Smooth muscle cell (in vitro differentiated cells): ENCODE data around the gene MPZL1. TPM values are rescaled to one million over a fixed set of nuclear protein-coding genes. Genes with fewer than 3 reads are reported as not detected.
A peak's percentile ranks its signal among the peaks of the same experiment; 100 is the strongest.

ENCODE experiments used
- DNase-seq: peaks from one replicate; lab custom pipeline; 2025; ENCODE audit not compliant: unreplicated experiment; lab: John Stamatoyannopoulos, UW
- H2AFZ ChIP-seq: fragments of 200-600 bp; sonication (generic); 2 replicates; pipeline ENCODE4 v1.6.0; 2016; ENCODE audit warnings: antibody characterized with exemption, low read depth, mild to moderate bottlenecking
- H3F3A ChIP-seq: fragments of 200-600 bp; sonication (generic); 2 replicates; pipeline ENCODE4 v1.6.0; 2017; ENCODE audit warnings: antibody characterized with exemption, low read depth
- H3K27ac ChIP-seq: fragments of 200-600 bp; sonication (generic); 2 replicates; pipeline ENCODE4 v1.5.1; 2016; ENCODE audit warnings: low read depth, mild to moderate bottlenecking
- H3K27me3 ChIP-seq: fragments of 200-600 bp; sonication (generic); 2 replicates; pipeline ENCODE4 v1.6.1; 2016; ENCODE audit warnings: low read depth, mild to moderate bottlenecking
- H3K36me3 ChIP-seq: fragments of 200-600 bp; sonication (generic); 2 replicates; pipeline ENCODE4 v1.5.1; 2016; ENCODE audit warnings: low read depth
- H3K4me1 ChIP-seq: fragments of 200-600 bp; sonication (generic); 2 replicates; pipeline ENCODE4 v1.5.1; 2016; ENCODE audit warnings: low read depth
- H3K4me2 ChIP-seq: fragments of 200-600 bp; sonication (generic); 2 replicates; pipeline ENCODE4 v1.6.0; 2016; ENCODE audit warnings: mild to moderate bottlenecking
- H3K4me3 ChIP-seq: fragments of 200-600 bp; sonication (generic); 2 replicates; pipeline ENCODE4 v1.5.1; 2016; ENCODE audit warnings: mild to moderate bottlenecking
- H3K79me2 ChIP-seq: fragments of 200-600 bp; sonication (generic); 2 replicates; pipeline ENCODE4 v1.6.0; 2016; ENCODE audit warnings: low read depth, mild to moderate bottlenecking
- H3K9ac ChIP-seq: fragments of 200-600 bp; sonication (generic); 2 replicates; pipeline ENCODE4 v1.6.0; 2016; ENCODE audit warnings: low read depth
- H3K9me3 ChIP-seq: fragments of 200-600 bp; sonication (generic); replicated peaks from 2 replicates; pipeline ENCODE4 v1.5.1; 2016; ENCODE audit warnings: low read depth
- H4K20me1 ChIP-seq: fragments of 200-600 bp; sonication (generic); 2 replicates; pipeline ENCODE4 v1.6.0; 2016; ENCODE audit warnings: low read depth
- CTCF ChIP-seq: fragments of 200-600 bp; sonication (generic); IDR thresholded peaks from 2 replicates; pipeline ENCODE4 v1.5.1; 2017; ENCODE audit warnings: borderline replicate concordance, mild to moderate bottlenecking, antibody characterized with exemption; ENCODE audit not compliant: insufficient read depth, poor library complexity, severe bottlenecking
- WGBS: methylation state at CpG from one replicate; pipeline ENCODE4 v1.1.7; 2016; ENCODE audit warnings: low lambda C conversion rate; 5-methylcytosine and 5-hydroxymethylcytosine counted together
- polyA plus RNA-seq: library from polyadenylated mRNA; unstranded; fragments of >200 nt; fragmentation: Nextera tagmentation; extraction: Ambion mirVana; gene quantifications from 2 replicates; pipeline ENCODE4 v1.2.1, GENCODE V29; 2016
- total RNA-seq: library from RNA; depleted of rRNA; stranded (reverse); fragments of >200 nt; gene quantifications from 2 replicates; pipeline ENCODE4 v1.2.3, GENCODE V29; 2014

Gene MPZL1
- total and polyA plus RNA-seq, 2 experiments from 2014 or later = 250 to 276 TPM

DNA sequence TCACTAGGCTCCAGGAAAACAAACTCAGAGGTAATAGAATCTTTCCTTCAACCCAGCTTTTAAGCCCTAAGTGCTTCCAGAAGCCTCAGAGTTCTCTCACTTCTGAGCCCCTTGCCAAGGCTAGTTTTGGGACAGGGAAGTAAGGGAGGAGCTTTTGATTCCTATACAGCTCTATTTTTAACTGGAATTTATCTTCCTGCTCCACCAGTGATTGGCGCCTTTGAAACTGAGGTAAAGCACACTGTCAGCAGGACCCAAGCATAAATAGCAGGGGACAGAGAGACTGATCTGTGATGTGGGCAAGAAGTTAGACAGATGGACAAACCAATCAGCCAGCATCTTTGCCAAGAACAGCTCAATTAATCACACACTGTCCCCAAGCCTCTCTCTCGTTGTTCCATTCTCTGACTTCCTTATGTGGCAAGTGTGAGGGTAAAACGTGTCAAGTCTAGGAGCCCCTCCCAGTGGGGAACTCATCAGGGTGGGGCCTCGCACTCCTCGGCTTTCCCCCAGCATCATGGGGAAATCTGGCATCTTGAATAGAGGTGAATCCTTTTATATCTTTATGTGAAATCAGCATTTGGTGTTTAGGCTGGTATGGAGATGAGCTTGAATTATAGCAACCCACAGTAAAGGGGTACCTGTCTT is 40.2 kb upstream of the MPZL1 start:
- WGBS = 63% methylated on average over 5 of the region's 5 CpGs

DNA sequence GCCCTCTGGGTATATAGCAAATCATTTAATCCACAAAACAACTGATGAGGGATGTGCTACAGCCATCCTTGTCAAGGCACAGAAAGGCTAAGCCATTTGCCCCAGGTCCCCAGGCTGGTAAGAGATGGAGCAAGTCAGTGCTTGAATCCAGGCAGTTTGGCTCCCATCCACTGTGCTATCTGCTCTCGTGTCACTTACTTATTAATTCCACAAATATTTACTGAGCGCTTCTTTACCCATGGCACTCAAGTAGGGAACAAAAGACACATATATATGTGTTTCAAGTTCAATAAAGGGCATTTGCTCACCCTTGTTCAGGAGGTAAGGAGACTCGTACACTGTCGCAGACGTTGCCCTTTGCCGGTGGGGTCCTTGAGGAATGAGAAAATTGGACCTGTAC is 38.6 kb upstream of the MPZL1 start:
- Histone ChIP-seq H3K27me3 (no peaks in the 10 kb centered on the region), H3K27ac (no peak overlapping the region), H2AFZ (no peak overlapping the region), H3K9ac (no peak overlapping the region), H3K4me2 (peak overlapping the region; percentile 57), H3K36me3 (no peaks in the 10 kb centered on the region), H3K9me3 (no peaks in the 10 kb centered on the region), H3K4me1 (peaks cover 10% of the 10 kb centered on the region), H4K20me1 (no peaks in the 10 kb centered on the region), H3K4me3 (no peak overlapping the region), H3K79me2 (no peaks in the 10 kb centered on the region), H3F3A (no peaks in the 10 kb centered on the region)
- DNase-seq = no peak
- 71% methylated on average over 6 of the region's 6 CpGs for WGBS
- no peak for TF ChIP-seq CTCF

More for the DNA sequence above, 40.2 kb upstream of the MPZL1 start:
- Histone ChIP-seq H3K4me1 (peaks cover 10% of the 10 kb centered on the region), H3K27me3 (no peaks in the 10 kb centered on the region), H3K36me3 (no peaks in the 10 kb centered on the region), H4K20me1 (no peaks in the 10 kb centered on the region), H3K9me3 (no peaks in the 10 kb centered on the region), H3K4me2 (no peak overlapping the region), H3K79me2 (no peaks in the 10 kb centered on the region), H3F3A (no peaks in the 10 kb centered on the region), H3K9ac (no peak overlapping the region), H2AFZ (no peak overlapping the region), H3K27ac (no peak overlapping the region), H3K4me3 (no peak overlapping the region)
- DNase-seq = no peak
- no peak for TF ChIP-seq CTCF

DNA sequence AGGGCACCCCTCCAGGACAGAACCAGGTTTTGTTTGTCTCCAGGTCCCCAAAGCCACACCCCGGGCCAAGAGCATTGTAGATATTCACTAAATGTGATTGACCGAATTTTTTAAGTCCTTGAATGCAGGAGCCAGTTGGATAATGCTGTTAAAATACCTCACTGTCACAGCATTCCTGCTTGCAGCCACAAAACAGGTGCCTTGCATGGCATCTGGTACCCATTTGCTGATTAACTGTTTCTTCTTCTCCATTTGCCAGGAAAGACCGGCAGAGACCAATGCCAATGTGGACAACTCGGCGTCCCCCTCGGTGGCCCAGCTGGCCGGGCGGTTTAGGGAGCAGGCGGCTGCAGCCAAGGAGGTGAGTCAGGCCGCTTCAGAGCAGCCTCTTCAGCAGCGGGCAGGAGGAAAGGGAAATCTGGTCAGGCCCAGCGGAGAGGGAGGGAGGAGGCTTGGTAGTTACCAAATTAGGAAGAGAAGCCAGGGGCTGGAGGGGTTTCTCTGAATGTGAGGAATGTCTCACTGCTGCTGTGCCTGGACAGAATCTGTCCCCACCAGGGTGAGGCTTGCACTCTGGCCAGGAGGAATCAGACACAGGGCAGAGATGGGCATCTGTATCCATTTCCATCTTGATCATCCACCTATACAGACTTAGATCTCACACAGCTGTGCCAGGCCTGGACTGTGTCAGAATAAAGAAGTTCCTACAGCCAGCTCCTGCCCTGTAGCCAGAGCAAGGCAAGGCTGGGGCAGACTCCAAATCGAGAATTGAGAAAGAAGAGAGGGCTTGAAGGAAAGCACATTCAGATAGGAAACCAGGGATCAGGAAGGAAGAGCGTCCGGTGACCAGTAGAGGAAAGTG is 37.9 kb upstream of the MPZL1 start:
- no peak overlapping the region for H3K27ac ChIP-seq
- peaks cover 10% of the 10 kb centered on the region for H3K4me1 ChIP-seq
- peak; percentile 11 for DNase-seq
- WGBS = 18% methylated on average over 15 of the region's 15 CpGs
- no peak for TF ChIP-seq CTCF
- H3K27me3 ChIP-seq = no peaks in the 10 kb centered on the region
- no peaks in the 10 kb centered on the region for H3K36me3 ChIP-seq
- H2AFZ ChIP-seq = no peak overlapping the region
- H3K9ac ChIP-seq = no peak overlapping the region
- no peak overlapping the region for H3K4me3 ChIP-seq
- no peaks in the 10 kb centered on the region for H3K9me3 ChIP-seq
- no peaks in the 10 kb centered on the region for H4K20me1 ChIP-seq
- H3F3A ChIP-seq = no peaks in the 10 kb centered on the region
- H3K4me2 ChIP-seq = peak overlapping the region; percentile 57
- no peaks in the 10 kb centered on the region for H3K79me2 ChIP-seq

DNA sequence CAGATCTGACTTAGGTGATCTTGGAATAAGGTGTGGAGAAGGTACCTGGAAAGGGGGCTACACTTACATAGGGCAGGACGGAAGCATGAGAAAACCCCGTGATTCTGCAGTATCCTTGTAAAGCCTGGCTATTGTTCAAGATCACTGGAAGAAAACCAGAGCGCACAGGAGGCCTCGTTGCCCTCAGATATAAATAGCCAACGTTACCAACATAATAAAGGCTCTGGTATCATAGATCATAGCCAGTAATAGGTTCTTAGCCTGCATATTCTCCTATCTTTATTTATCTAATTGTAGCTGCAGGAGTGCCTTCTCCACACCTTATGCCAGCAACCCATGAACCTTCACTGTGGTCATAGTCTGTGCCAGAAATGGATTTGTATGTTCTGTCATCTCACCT is 35.9 kb upstream of the MPZL1 start:
- no peak for TF ChIP-seq CTCF
- DNase-seq = no peak
- no peaks in the 10 kb centered on the region for H3K9me3 ChIP-seq
- H4K20me1 ChIP-seq = no peaks in the 10 kb centered on the region
- no peaks in the 10 kb centered on the region for H3F3A ChIP-seq
- no peak overlapping the region for H3K9ac ChIP-seq
- no peak overlapping the region for H3K27ac ChIP-seq
- 79% methylated on average over 5 of the region's 5 CpGs for WGBS
- no peak overlapping the region for H2AFZ ChIP-seq
- H3K79me2 ChIP-seq = no peaks in the 10 kb centered on the region
- H3K4me2 ChIP-seq = no peak overlapping the region
- peaks cover 10% of the 10 kb centered on the region for H3K4me1 ChIP-seq
- no peak overlapping the region for H3K4me3 ChIP-seq
- no peaks in the 10 kb centered on the region for H3K27me3 ChIP-seq
- no peaks in the 10 kb centered on the region for H3K36me3 ChIP-seq
